ENCODE results near the gene UROC1.

The UROC1 gene

GRCh38 chr3:126481808-126482502 lies 35.6 kb downstream of the UROC1 start:
- no peaks in the 10 kb centered on the region for H3K9me3 ChIP-seq (ENCODE audit: control insufficient read depth in 2 of 2, low read length in 2 of 2)
- no peak overlapping the region for H3K4me3 ChIP-seq (ENCODE audit: low read length in 2 of 2)
- peaks cover 0 to 4% of the 10 kb centered on the region in 2 donors for H3K4me1 ChIP-seq (ENCODE audit: control insufficient read depth in 2 of 2, insufficient read depth in 2 of 2, low read length in 2 of 2)
- no peaks in the 10 kb centered on the region for H3K36me3 ChIP-seq (ENCODE audit: control insufficient read depth in 2 of 2, insufficient read depth in 2 of 2, low read length in 2 of 2)
- peak overlapping the region in 1 of 2 donors; percentile 27 for H3K27ac ChIP-seq (ENCODE audit: low read depth in 2 of 2, low read length in 2 of 2)
- no peak overlapping the region for H3K9ac ChIP-seq (ENCODE audit: low read depth in 1 of 2, low read length in 2 of 2)
- no peaks in the 10 kb centered on the region for H3K27me3 ChIP-seq (ENCODE audit: control insufficient read depth in 2 of 2, insufficient read depth in 2 of 2, low read length in 2 of 2)

GRCh38 chr3:126480861-126481260 lies 36.7 kb downstream of the UROC1 start:
- Histone ChIP-seq H3K4me1 (ENCODE audit: control insufficient read depth in 2 of 2, insufficient read depth in 2 of 2, low read length in 2 of 2) (peaks cover 0 to 11% of the 10 kb centered on the region in 2 donors), H3K9ac (ENCODE audit: low read depth in 1 of 2, low read length in 2 of 2) (no peak overlapping the region), H3K36me3 (ENCODE audit: control insufficient read depth in 2 of 2, insufficient read depth in 2 of 2, low read length in 2 of 2) (no peaks in the 10 kb centered on the region), H3K9me3 (ENCODE audit: control insufficient read depth in 2 of 2, low read length in 2 of 2) (no peaks in the 10 kb centered on the region), H3K27ac (ENCODE audit: low read depth in 2 of 2, low read length in 2 of 2) (no peak overlapping the region), H3K27me3 (ENCODE audit: control insufficient read depth in 2 of 2, insufficient read depth in 2 of 2, low read length in 2 of 2) (no peaks in the 10 kb centered on the region), H3K4me3 (ENCODE audit: low read length in 2 of 2) (no peak overlapping the region)

GRCh38 chr3:126480206-126480605 lies 37.4 kb downstream of the UROC1 start:
- H3K9me3 ChIP-seq (ENCODE audit: control insufficient read depth in 2 of 2, low read length in 2 of 2), result no peaks in the 10 kb centered on the region
- H3K36me3 ChIP-seq (ENCODE audit: control insufficient read depth in 2 of 2, insufficient read depth in 2 of 2, low read length in 2 of 2), result no peaks in the 10 kb centered on the region
- H3K4me3 ChIP-seq (ENCODE audit: low read length in 2 of 2), result no peak overlapping the region
- no peak overlapping the region for H3K9ac ChIP-seq (ENCODE audit: low read depth in 1 of 2, low read length in 2 of 2)
- no peaks in the 10 kb centered on the region for H3K27me3 ChIP-seq (ENCODE audit: control insufficient read depth in 2 of 2, insufficient read depth in 2 of 2, low read length in 2 of 2)
- H3K27ac ChIP-seq (ENCODE audit: low read depth in 2 of 2, low read length in 2 of 2), result no peak overlapping the region
- H3K4me1 ChIP-seq (ENCODE audit: control insufficient read depth in 2 of 2, insufficient read depth in 2 of 2, low read length in 2 of 2), result peaks cover 0 to 11% of the 10 kb centered on the region in 2 donors

GRCh38 chr3:126479642-126480041 lies 37.9 kb downstream of the UROC1 start:
- H3K36me3 ChIP-seq (ENCODE audit: control insufficient read depth in 2 of 2, insufficient read depth in 2 of 2, low read length in 2 of 2), result no peaks in the 10 kb centered on the region
- H3K9ac ChIP-seq (ENCODE audit: low read depth in 1 of 2, low read length in 2 of 2), result no peak overlapping the region
- peaks cover 3 to 13% of the 10 kb centered on the region in 2 donors for H3K4me1 ChIP-seq (ENCODE audit: control insufficient read depth in 2 of 2, insufficient read depth in 2 of 2, low read length in 2 of 2)
- H3K27ac ChIP-seq (ENCODE audit: low read depth in 2 of 2, low read length in 2 of 2), result no peak overlapping the region
- no peak overlapping the region for H3K4me3 ChIP-seq (ENCODE audit: low read length in 2 of 2)
- no peaks in the 10 kb centered on the region for H3K9me3 ChIP-seq (ENCODE audit: control insufficient read depth in 2 of 2, low read length in 2 of 2)
- H3K27me3 ChIP-seq (ENCODE audit: control insufficient read depth in 2 of 2, insufficient read depth in 2 of 2, low read length in 2 of 2), result no peaks in the 10 kb centered on the region

- no peak overlapping the region for H3K27ac ChIP-seq (ENCODE audit: low read depth in 2 of 2, low read length in 2 of 2)
- H3K4me1 ChIP-seq (ENCODE audit: control insufficient read depth in 2 of 2, insufficient read depth in 2 of 2, low read length in 2 of 2), result peaks cover 11 to 20% of the 10 kb centered on the region in 2 donors
- no peaks in the 10 kb centered on the region for H3K36me3 ChIP-seq (ENCODE audit: control insufficient read depth in 2 of 2, insufficient read depth in 2 of 2, low read length in 2 of 2)
- no peaks in the 10 kb centered on the region for H3K9me3 ChIP-seq (ENCODE audit: control insufficient read depth in 2 of 2, low read length in 2 of 2)
- H3K4me3 ChIP-seq (ENCODE audit: low read length in 2 of 2), result no peak overlapping the region
- H3K9ac ChIP-seq (ENCODE audit: low read depth in 1 of 2, low read length in 2 of 2), result no peak overlapping the region
- H3K27me3 ChIP-seq (ENCODE audit: control insufficient read depth in 2 of 2, insufficient read depth in 2 of 2, low read length in 2 of 2), result no peaks in the 10 kb centered on the region
Measured at GRCh38 chr3:126478581-126479310, 38.8 kb downstream of the UROC1 start.

- Histone ChIP-seq H3K4me3 (ENCODE audit: low read length in 2 of 2) (no peak overlapping the region), H3K36me3 (ENCODE audit: control insufficient read depth in 2 of 2, insufficient read depth in 2 of 2, low read length in 2 of 2) (peaks cover 0 to 5% of the 10 kb centered on the region in 2 donors), H3K9ac (ENCODE audit: low read depth in 1 of 2, low read length in 2 of 2) (no peak overlapping the region), H3K27me3 (ENCODE audit: control insufficient read depth in 2 of 2, insufficient read depth in 2 of 2, low read length in 2 of 2) (no peaks in the 10 kb centered on the region), H3K9me3 (ENCODE audit: control insufficient read depth in 2 of 2, low read length in 2 of 2) (no peaks in the 10 kb centered on the region), H3K4me1 (ENCODE audit: control insufficient read depth in 2 of 2, insufficient read depth in 2 of 2, low read length in 2 of 2) (peaks cover 28 to 36% of the 10 kb centered on the region in 2 donors), H3K27ac (ENCODE audit: low read depth in 2 of 2, low read length in 2 of 2) (no peak overlapping the region)
Measured at GRCh38 chr3:126477061-126477380, 40.6 kb downstream of the UROC1 start.

- H3K27ac ChIP-seq (ENCODE audit: low read depth in 2 of 2, low read length in 2 of 2), result peak overlapping the region; percentile 84 to 92
- peak overlapping the region; percentile 91 to 93 for H3K9ac ChIP-seq (ENCODE audit: low read depth in 1 of 2, low read length in 2 of 2)
- no peaks in the 10 kb centered on the region for H3K9me3 ChIP-seq (ENCODE audit: control insufficient read depth in 2 of 2, low read length in 2 of 2)
- peak overlapping the region; percentile 88 to 97 for H3K4me3 ChIP-seq (ENCODE audit: low read length in 2 of 2)
- H3K36me3 ChIP-seq (ENCODE audit: control insufficient read depth in 2 of 2, insufficient read depth in 2 of 2, low read length in 2 of 2), result peaks cover 0 to 9% of the 10 kb centered on the region in 2 donors
- no peaks in the 10 kb centered on the region for H3K27me3 ChIP-seq (ENCODE audit: control insufficient read depth in 2 of 2, insufficient read depth in 2 of 2, low read length in 2 of 2)
- peaks cover 31 to 35% of the 10 kb centered on the region in 2 donors for H3K4me1 ChIP-seq (ENCODE audit: control insufficient read depth in 2 of 2, insufficient read depth in 2 of 2, low read length in 2 of 2)
Measured at GRCh38 chr3:126476166-126477060, 41.2 kb downstream of the UROC1 start.

- no peaks in the 10 kb centered on the region for H3K9me3 ChIP-seq (ENCODE audit: control insufficient read depth in 2 of 2, low read length in 2 of 2)
- peak within 1 kb of the TSS; percentile 85 to 92 for H3K27ac ChIP-seq (ENCODE audit: low read depth in 2 of 2, low read length in 2 of 2)
- no peaks in the 10 kb centered on the region for H3K27me3 ChIP-seq (ENCODE audit: control insufficient read depth in 2 of 2, insufficient read depth in 2 of 2, low read length in 2 of 2)
- peaks cover 31 to 35% of the 10 kb centered on the region in 2 donors for H3K4me1 ChIP-seq (ENCODE audit: control insufficient read depth in 2 of 2, insufficient read depth in 2 of 2, low read length in 2 of 2)
- H3K4me3 ChIP-seq (ENCODE audit: low read length in 2 of 2), result peak within 1 kb of the TSS; percentile 88 to 97
- H3K9ac ChIP-seq (ENCODE audit: low read depth in 1 of 2, low read length in 2 of 2), result peak within 1 kb of the TSS; percentile 91 to 93
- H3K36me3 ChIP-seq (ENCODE audit: control insufficient read depth in 2 of 2, insufficient read depth in 2 of 2, low read length in 2 of 2), result peaks cover 7 to 18% of the 10 kb centered on the region in 2 donors
Measured at GRCh38 chr3:126475413-126476114, 42.0 kb downstream of the UROC1 start, which contains the start of gene ZXDC. Gene ZXDC, minus strand, starts transcription at chr3:126475891. Its CDS starts 26 bp downstream, at chr3:126475865.

GRCh38 chr3:126474498-126475412 lies 42.8 kb downstream of the UROC1 start:
- H3K36me3 ChIP-seq (ENCODE audit: control insufficient read depth in 2 of 2, insufficient read depth in 2 of 2, low read length in 2 of 2), result peaks cover 15 to 26% of the 10 kb centered on the region in 2 donors
- no peaks in the 10 kb centered on the region for H3K27me3 ChIP-seq (ENCODE audit: control insufficient read depth in 2 of 2, insufficient read depth in 2 of 2, low read length in 2 of 2)
- peak overlapping the region; percentile 69 to 87 for H3K4me3 ChIP-seq (ENCODE audit: low read length in 2 of 2)
- peak overlapping the region; percentile 81 to 83 for H3K9ac ChIP-seq (ENCODE audit: low read depth in 1 of 2, low read length in 2 of 2)
- peaks cover 31 to 35% of the 10 kb centered on the region in 2 donors for H3K4me1 ChIP-seq (ENCODE audit: control insufficient read depth in 2 of 2, insufficient read depth in 2 of 2, low read length in 2 of 2)
- no peaks in the 10 kb centered on the region for H3K9me3 ChIP-seq (ENCODE audit: control insufficient read depth in 2 of 2, low read length in 2 of 2)
- peak overlapping the region; percentile 85 to 90 for H3K27ac ChIP-seq (ENCODE audit: low read depth in 2 of 2, low read length in 2 of 2)

Measured in mucosa of rectum (tissue), 2 donors.